Astrocyte (in vitro differentiated cells and primary cell): ENCODE measurements around the gene GDF15. TPM values are rescaled to one million over a fixed set of nuclear protein-coding genes. Genes with fewer than 3 reads are reported as not detected.
"Not testable (repeated sequence)": the region's sequence is repeated elsewhere in the genome, so short reads cannot be mapped to it uniquely, and the experiment has no call there.

ENCODE experiments used
- DNase-seq: peaks from one replicate; pipeline ENCODE4 v3.0.0-alpha.2; 2010; ENCODE audit warnings: low read depth
- FAIRE-seq: peaks from 2 replicates; lab custom pipeline; 2011; peaks lifted over from hg19 to GRCh38; lab: Jason Lieb, UNC
- H2AFZ ChIP-seq: 2 replicates; pipeline ENCODE4 v1.6.0; 2012; ENCODE audit warnings: low read depth, low read length, inconsistent platforms
- H3K27ac ChIP-seq: 2 replicates; pipeline ENCODE4 v1.5.1; 2011; ENCODE audit warnings: low read depth, low read length, inconsistent platforms
- H3K27me3 ChIP-seq: 2 replicates; pipeline ENCODE4 v1.6.0; 2011; ENCODE audit warnings: low read length, inconsistent platforms; ENCODE audit not compliant: insufficient read depth
- H3K36me3 ChIP-seq: 2 replicates; pipeline ENCODE4 v1.5.1; 2011; ENCODE audit warnings: low read length, inconsistent platforms; ENCODE audit not compliant: insufficient read depth
- H3K4me1 ChIP-seq: 2 replicates; pipeline ENCODE4 v1.5.1; 2011; ENCODE audit warnings: low read length, inconsistent platforms; ENCODE audit not compliant: insufficient read depth
- H3K4me2 ChIP-seq: 2 replicates; pipeline ENCODE4 v1.6.0; 2012; ENCODE audit warnings: low read length, inconsistent platforms
- H3K4me3 ChIP-seq: 2 replicates; pipeline ENCODE4 v1.5.1; 2011; ENCODE audit warnings: low read depth, mild to moderate bottlenecking, low read length, inconsistent platforms; ENCODE audit not compliant: insufficient read depth
- H3K79me2 ChIP-seq: 2 replicates; pipeline ENCODE4 v1.6.0; 2012; ENCODE audit warnings: mild to moderate bottlenecking, low read length, inconsistent platforms; ENCODE audit not compliant: insufficient read depth
- H3K9ac ChIP-seq: 2 replicates; pipeline ENCODE4 v1.6.0; 2012; ENCODE audit warnings: mild to moderate bottlenecking, low read length, inconsistent platforms
- H3K9me3 ChIP-seq: 2 replicates; pipeline ENCODE4 v1.5.1; 2012; ENCODE audit warnings: low read depth, mild to moderate bottlenecking, low read length, inconsistent platforms; ENCODE audit not compliant: insufficient read depth
- H4K20me1 ChIP-seq: 2 replicates; pipeline ENCODE4 v1.6.0; 2012; ENCODE audit warnings: low read length, inconsistent platforms; ENCODE audit not compliant: insufficient read depth
- H3K27ac Mint-ChIP-seq: one replicate; pipeline ENCODE4 v1.8.0; 2021; ENCODE audit warnings: mild to moderate bottlenecking, mixed read lengths; ENCODE audit not compliant: unreplicated experiment
- H3K27me3 Mint-ChIP-seq: one replicate; pipeline ENCODE4 v1.8.0; 2021; ENCODE audit warnings: low read depth, mixed read lengths; ENCODE audit not compliant: unreplicated experiment
- H3K36me3 Mint-ChIP-seq: one replicate; pipeline ENCODE4 v1.8.0; 2021; ENCODE audit warnings: low read depth, mixed read lengths; ENCODE audit not compliant: unreplicated experiment
- H3K4me1 Mint-ChIP-seq: one replicate; pipeline ENCODE4 v1.8.0; 2021; ENCODE audit warnings: low read depth, mixed read lengths; ENCODE audit not compliant: unreplicated experiment
- H3K4me3 Mint-ChIP-seq: one replicate; pipeline ENCODE4 v1.8.0; 2021; ENCODE audit warnings: mild to moderate bottlenecking, moderate library complexity, mixed read lengths; ENCODE audit not compliant: unreplicated experiment
- H3K9me3 Mint-ChIP-seq: one replicate; pipeline ENCODE4 v1.8.0; 2021; ENCODE audit warnings: mild to moderate bottlenecking, mixed read lengths; ENCODE audit not compliant: unreplicated experiment
- EZH2 ChIP-seq: IDR thresholded peaks from 2 replicates; pipeline ENCODE4 v1.6.1; 2012; ENCODE audit warnings: mild to moderate bottlenecking, low read length, inconsistent platforms; ENCODE audit not compliant: insufficient read depth
- total RNA-seq: library from RNA; stranded (reverse); gene quantifications from 2 replicates; pipeline ENCODE4 v1.2.1, GENCODE V29; 2021
- TF ChIP-seq, protein P1 (sequence below): IDR thresholded peaks from 2 replicates; pipeline ENCODE4 v1.5.1; 2011; ENCODE audit warnings: low read depth, mild to moderate bottlenecking, inconsistent platforms, low read length, moderate library complexity; ENCODE audit not compliant: insufficient read depth

Gene GDF15
- total RNA-seq, 1 donor from 2014 or later, result 23.2 TPM

DNA sequence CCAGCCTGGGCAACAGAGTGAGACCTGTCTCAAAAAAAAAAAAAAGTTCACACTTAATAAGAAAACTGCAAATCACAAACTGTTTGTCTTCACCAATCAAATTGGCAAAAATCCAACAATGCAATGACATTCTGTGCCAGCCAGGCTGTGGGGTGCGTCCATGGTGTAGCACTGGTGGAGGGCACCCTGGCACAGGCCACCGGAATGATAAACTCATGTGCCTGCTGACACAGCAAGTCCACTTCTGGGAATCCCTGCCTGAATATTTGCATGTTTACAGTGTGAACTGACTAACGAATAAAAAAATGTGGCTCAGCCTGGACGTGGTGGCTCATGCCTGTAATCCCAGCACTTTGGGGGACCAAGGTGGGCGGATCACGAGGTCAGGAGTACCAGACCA is 13.1 kb downstream of the GDF15 start:
- Histone ChIP-seq H3K9ac (no peak overlapping the region), H4K20me1 (no peaks in the 10 kb centered on the region), H3K27me3 (peaks cover 2% of the 10 kb centered on the region), H2AFZ (no peak overlapping the region), H3K4me1 (no peaks in the 10 kb centered on the region), H3K36me3 (no peaks in the 10 kb centered on the region), H3K4me3 (no peak overlapping the region), H3K79me2 (no peaks in the 10 kb centered on the region), H3K9me3 (no peaks in the 10 kb centered on the region), H3K4me2 (no peak overlapping the region), H3K27ac (no peak overlapping the region)
- no peaks in the 10 kb centered on the region for H3K36me3 Mint-ChIP-seq
- peaks cover 2% of the 10 kb centered on the region for H3K4me1 Mint-ChIP-seq
- peaks cover 21% of the 10 kb centered on the region for H3K27me3 Mint-ChIP-seq
- DNase-seq, result peak; percentile 70
- H3K27ac Mint-ChIP-seq, result no peak overlapping the region
- FAIRE-seq, result no peak
- no peak overlapping the region for H3K4me3 Mint-ChIP-seq
- no peak for TF ChIP-seq EZH2
- TF ChIP-seq, protein P1, sequence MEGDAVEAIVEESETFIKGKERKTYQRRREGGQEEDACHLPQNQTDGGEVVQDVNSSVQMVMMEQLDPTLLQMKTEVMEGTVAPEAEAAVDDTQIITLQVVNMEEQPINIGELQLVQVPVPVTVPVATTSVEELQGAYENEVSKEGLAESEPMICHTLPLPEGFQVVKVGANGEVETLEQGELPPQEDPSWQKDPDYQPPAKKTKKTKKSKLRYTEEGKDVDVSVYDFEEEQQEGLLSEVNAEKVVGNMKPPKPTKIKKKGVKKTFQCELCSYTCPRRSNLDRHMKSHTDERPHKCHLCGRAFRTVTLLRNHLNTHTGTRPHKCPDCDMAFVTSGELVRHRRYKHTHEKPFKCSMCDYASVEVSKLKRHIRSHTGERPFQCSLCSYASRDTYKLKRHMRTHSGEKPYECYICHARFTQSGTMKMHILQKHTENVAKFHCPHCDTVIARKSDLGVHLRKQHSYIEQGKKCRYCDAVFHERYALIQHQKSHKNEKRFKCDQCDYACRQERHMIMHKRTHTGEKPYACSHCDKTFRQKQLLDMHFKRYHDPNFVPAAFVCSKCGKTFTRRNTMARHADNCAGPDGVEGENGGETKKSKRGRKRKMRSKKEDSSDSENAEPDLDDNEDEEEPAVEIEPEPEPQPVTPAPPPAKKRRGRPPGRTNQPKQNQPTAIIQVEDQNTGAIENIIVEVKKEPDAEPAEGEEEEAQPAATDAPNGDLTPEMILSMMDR, result no peak
- H3K9me3 Mint-ChIP-seq, result no peaks in the 10 kb centered on the region

DNA sequence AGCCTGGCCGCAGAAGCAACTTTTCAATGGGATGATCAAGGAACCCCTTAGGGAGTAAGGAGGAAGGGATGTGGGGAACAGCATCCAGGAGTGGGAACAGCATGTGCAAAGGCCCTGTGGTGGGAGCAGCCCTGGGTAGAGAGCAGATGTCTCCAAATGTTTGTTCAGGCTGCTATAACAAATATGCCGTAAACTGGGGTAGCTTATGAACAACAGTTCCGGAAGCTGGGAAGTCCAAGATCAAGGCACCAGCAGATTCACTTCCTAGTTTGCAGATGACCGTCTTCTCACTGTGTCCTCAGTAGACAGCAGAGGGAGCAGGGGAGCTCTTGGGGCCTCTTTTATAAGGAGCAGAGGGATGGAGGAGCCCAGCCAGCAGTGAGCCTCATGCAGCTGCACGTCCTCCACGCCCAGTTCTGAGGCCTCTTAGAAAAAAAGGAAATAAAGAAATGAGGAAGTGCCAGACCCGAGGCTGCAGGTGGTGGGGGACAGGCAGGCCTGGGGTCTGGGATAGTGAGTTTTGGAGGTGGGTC is 15.7 kb downstream of the GDF15 start:
- no peak overlapping the region for H3K4me2 ChIP-seq
- peaks cover 13% of the 10 kb centered on the region for H3K27me3 Mint-ChIP-seq
- no peaks in the 10 kb centered on the region for H3K79me2 ChIP-seq
- no peaks in the 10 kb centered on the region for H3K9me3 Mint-ChIP-seq
- H3K9me3 ChIP-seq, result no peaks in the 10 kb centered on the region
- no peak overlapping the region for H3K4me3 ChIP-seq
- peak; percentile 39 for DNase-seq
- no peak overlapping the region for H3K4me3 Mint-ChIP-seq
- no peaks in the 10 kb centered on the region for H3K4me1 ChIP-seq
- H3K9ac ChIP-seq, result no peak overlapping the region
- H3K36me3 ChIP-seq, result no peaks in the 10 kb centered on the region
- no peaks in the 10 kb centered on the region for H3K36me3 Mint-ChIP-seq
- H3K27me3 ChIP-seq, result peaks cover 2% of the 10 kb centered on the region
- TF ChIP-seq, protein P1, result peak; percentile 26
- TF ChIP-seq EZH2, result no peak
- peak overlapping the region; percentile 62 for H3K27ac Mint-ChIP-seq
- H4K20me1 ChIP-seq, result no peaks in the 10 kb centered on the region
- no peak overlapping the region for H2AFZ ChIP-seq
- peaks cover 2% of the 10 kb centered on the region for H3K4me1 Mint-ChIP-seq
- FAIRE-seq, result no peak
- no peak overlapping the region for H3K27ac ChIP-seq

DNA sequence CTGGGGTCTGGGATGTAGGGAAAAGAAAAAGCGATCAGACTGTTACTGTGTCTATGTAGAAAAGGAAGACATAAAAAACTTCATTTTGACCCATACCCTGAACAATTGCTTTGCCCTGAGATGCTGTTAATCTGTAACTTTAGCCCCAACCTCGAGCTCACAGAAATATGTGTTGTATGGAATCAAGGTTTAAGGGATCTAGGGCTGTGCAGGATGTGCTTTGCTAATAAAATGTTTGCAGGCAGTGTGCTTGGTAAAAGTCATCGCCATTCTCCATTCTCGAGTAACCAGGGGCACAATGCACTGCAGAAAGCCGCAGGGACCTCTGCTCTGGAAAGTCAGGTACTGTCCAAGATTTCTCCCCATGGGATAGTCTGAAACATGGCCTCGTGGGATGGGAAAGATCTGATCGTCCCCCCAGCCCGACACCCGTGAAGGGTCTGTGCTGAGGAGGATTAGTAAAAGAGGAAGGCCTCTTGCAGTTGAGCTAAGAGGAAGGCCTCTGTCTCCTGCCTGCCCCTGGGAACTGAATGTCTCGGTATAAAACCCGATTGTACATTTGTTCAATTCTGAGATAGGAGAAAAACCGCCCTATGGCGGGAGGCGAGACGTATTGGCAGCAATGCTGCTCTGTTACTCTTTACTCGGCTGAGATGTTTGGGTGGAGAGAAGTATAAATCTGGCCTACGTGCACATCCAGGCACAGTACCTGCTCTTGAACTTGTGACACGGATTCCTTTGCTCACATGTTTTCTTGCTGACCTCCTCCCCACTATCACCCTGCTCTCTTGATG is 16.7 kb downstream of the GDF15 start:
- not testable (repeated sequence) for H3K27ac Mint-ChIP-seq

DNA sequence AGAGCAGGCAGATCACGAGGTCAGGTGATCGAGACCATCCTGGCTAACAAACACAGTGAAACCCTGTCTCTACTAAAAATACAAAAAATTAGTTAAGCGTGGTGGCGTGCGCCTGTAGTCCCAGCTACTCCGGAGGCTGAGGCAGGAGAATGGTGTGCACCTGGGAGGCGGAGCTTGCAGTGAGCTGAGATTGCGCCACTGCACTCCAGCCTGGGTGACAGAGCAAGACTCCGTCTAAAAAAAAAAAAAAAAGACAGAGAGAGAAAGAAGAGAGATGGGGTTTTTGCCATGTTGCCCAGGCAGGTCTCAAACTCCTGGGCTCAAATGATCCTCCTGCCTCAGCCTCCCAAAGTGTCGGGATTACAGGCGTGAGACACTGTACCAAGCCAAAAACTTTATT is 19.8 kb downstream of the GDF15 start:
- not testable (repeated sequence) for H3K27me3 ChIP-seq, H4K20me1 ChIP-seq, H3K9me3 Mint-ChIP-seq, H3K4me3 ChIP-seq, H3K27ac ChIP-seq, H2AFZ ChIP-seq, H3K4me2 ChIP-seq, H3K36me3 Mint-ChIP-seq, FAIRE-seq, H3K4me1 ChIP-seq, DNase-seq, H3K9ac ChIP-seq, H3K4me3 Mint-ChIP-seq, H3K9me3 ChIP-seq, H3K79me2 ChIP-seq, H3K4me1 Mint-ChIP-seq, H3K36me3 ChIP-seq, H3K27me3 Mint-ChIP-seq, H3K27ac Mint-ChIP-seq

More for the DNA sequence above, 16.7 kb downstream of the GDF15 start:
- not testable (repeated sequence) for H3K4me3 ChIP-seq, H3K9me3 Mint-ChIP-seq, DNase-seq, H3K79me2 ChIP-seq, H3K4me3 Mint-ChIP-seq, H3K4me1 Mint-ChIP-seq, H3K4me2 ChIP-seq, H3K9ac ChIP-seq, H3K9me3 ChIP-seq, H3K36me3 ChIP-seq, H3K27ac ChIP-seq, H3K4me1 ChIP-seq, H3K36me3 Mint-ChIP-seq, H2AFZ ChIP-seq, H4K20me1 ChIP-seq, H3K27me3 ChIP-seq, FAIRE-seq
- peaks cover 10% of the 10 kb centered on the region for H3K27me3 Mint-ChIP-seq
